Measurements from ENCODE around the gene CSRNP3. TPM values are rescaled to one million over a fixed set of nuclear protein-coding genes. Genes with fewer than 3 reads are reported as not detected.

Gene CSRNP3
- total RNA-seq, 4 donors from 2014 or later, result 0.37 to 11.1 (median 3.2) TPM

GRCh38 chr2:165623783-165624469 is 154.4 kb downstream of the CSRNP3 start:
- intact Hi-C loops (cut with DNase I; ENCODE audit: low total_unique reads) (no loop called here), in situ Hi-C loops (cut with MboI; ENCODE audit: low pct_ligation_motif_present in 1 of 4, low pct_unique_long_range_greater_than_20kb in 1 of 4, low sequenced_read_pairs in 3 of 4) (no loop called here)
- Histone ChIP-seq H3K36me3 (no peaks in the 10 kb centered on the region), H3K4me1 (peaks cover 0 to 6% (median 0%) of the 10 kb centered on the region in 4 donors), H3K27me3 (no peaks in the 10 kb centered on the region), H3K9me3 (no peaks in the 10 kb centered on the region), H3K27ac (no peak overlapping the region), H3K4me3 (no peak overlapping the region)
- WGBS, 2 donors (ENCODE audit: low coverage in 1 of 2), result 88 to 91% methylated on average over 6 of the region's 6 CpGs
- no peak for TF ChIP-seq POLR2A (IDR thresholded peaks at IDR 0.05)
- TF ChIP-seq EP300 (IDR thresholded peaks at IDR 0.05; ENCODE audit: low read depth), result no peak
- no peak for TF ChIP-seq CTCF (IDR thresholded peaks at IDR 0.05)
- TF ChIP-seq POLR2AphosphoS5 (IDR thresholded peaks at IDR 0.05), result no peak
- DNase-seq, result no peak

- Histone ChIP-seq H3K27ac (no peak overlapping the region), H3K4me3 (no peak overlapping the region), H3K4me1 (peaks cover 0 to 6% (median 0%) of the 10 kb centered on the region in 4 donors), H3K27me3 (no peaks in the 10 kb centered on the region), H3K9me3 (no peaks in the 10 kb centered on the region), H3K36me3 (no peaks in the 10 kb centered on the region)
- WGBS, 2 donors (ENCODE audit: low coverage in 1 of 2), result 77 to 100% methylated on average over 1 of the region's 1 CpG
- in situ Hi-C loops (cut with MboI; ENCODE audit: low pct_ligation_motif_present in 1 of 4, low pct_unique_long_range_greater_than_20kb in 1 of 4, low sequenced_read_pairs in 3 of 4) (no loop called here), intact Hi-C loops (cut with DNase I; ENCODE audit: low total_unique reads) (no loop called here)
- TF ChIP-seq EP300 (IDR thresholded peaks at IDR 0.05; ENCODE audit: low read depth) (no peak), POLR2AphosphoS5 (IDR thresholded peaks at IDR 0.05) (no peak), CTCF (IDR thresholded peaks at IDR 0.05) (no peak), POLR2A (IDR thresholded peaks at IDR 0.05) (no peak)
- DNase-seq, result no peak
These were observed 154.9 kb downstream of the CSRNP3 start for GRCh38 chr2:165624470-165624800.

DNA sequence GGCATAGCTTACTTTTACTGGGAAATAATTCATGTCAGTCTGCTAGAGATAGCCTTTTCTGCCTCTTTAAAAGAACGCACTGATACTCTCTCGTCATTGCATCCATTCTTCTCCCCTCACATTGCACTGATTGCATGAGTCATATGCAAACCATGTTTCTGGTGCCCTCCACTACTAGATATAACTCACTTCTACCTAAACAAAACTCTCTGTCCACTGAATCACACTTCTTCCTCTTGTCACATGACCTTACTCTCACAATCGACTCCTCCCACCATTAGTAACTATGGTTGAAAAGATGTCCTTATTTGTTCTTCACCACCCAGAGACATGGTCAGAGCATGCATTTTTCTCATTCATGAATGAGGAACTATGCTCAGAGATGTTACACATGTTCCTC is 158.0 kb downstream of the CSRNP3 start:
- 81 to 95% methylated on average over 3 of the region's 3 CpGs for WGBS, 2 donors (ENCODE audit: low coverage in 1 of 2)
- intact Hi-C loops (cut with DNase I; ENCODE audit: low total_unique reads) (no loop called here), in situ Hi-C loops (cut with MboI; ENCODE audit: low pct_ligation_motif_present in 1 of 4, low pct_unique_long_range_greater_than_20kb in 1 of 4, low sequenced_read_pairs in 3 of 4) (no loop called here)
- no peaks in the 10 kb centered on the region for H3K9me3 ChIP-seq
- H3K4me3 ChIP-seq, result no peak overlapping the region
- TF ChIP-seq EP300 (IDR thresholded peaks at IDR 0.05; ENCODE audit: low read depth) (no peak), POLR2AphosphoS5 (IDR thresholded peaks at IDR 0.05) (no peak), CTCF (IDR thresholded peaks at IDR 0.05) (no peak), POLR2A (IDR thresholded peaks at IDR 0.05) (no peak)
- no peak overlapping the region for H3K27ac ChIP-seq
- DNase-seq, result no peak
- H3K27me3 ChIP-seq, result no peaks in the 10 kb centered on the region
- no peaks in the 10 kb centered on the region for H3K4me1 ChIP-seq
- no peaks in the 10 kb centered on the region for H3K36me3 ChIP-seq

DNA sequence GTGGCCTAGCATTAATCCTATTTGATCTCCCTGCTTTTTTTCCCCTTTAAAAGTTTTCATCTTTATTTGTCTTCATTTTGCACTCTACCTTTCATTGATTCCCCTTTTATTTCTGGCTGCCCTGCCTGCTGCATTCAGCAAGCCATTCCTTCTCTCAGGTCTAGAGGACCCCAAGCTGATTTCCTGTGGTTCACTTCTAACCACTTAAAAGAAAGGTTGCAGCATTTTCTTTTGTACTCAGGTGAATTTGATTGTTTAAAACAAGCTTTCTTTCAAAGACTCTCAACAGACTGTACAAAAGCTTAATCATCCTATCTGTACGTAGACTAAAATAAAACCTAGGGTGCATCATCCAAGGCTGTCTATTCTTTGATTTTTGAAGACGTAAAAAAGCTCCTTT is 160.3 kb downstream of the CSRNP3 start:
- intact Hi-C loops (cut with DNase I; ENCODE audit: low total_unique reads), result no loop called here
- Histone ChIP-seq H3K9me3 (no peaks in the 10 kb centered on the region), H3K36me3 (no peaks in the 10 kb centered on the region), H3K27me3 (no peaks in the 10 kb centered on the region), H3K27ac (no peak overlapping the region), H3K4me3 (no peak overlapping the region), H3K4me1 (peaks cover 0 to 2% (median 0%) of the 10 kb centered on the region in 4 donors)
- no peak for TF ChIP-seq EP300 (IDR thresholded peaks at IDR 0.05; ENCODE audit: low read depth)
- TF ChIP-seq POLR2AphosphoS5 (IDR thresholded peaks at IDR 0.05), result no peak
- TF ChIP-seq POLR2A (IDR thresholded peaks at IDR 0.05), result no peak
- TF ChIP-seq CTCF (IDR thresholded peaks at IDR 0.05), result no peak
- 65 to 81% methylated on average over 2 of the region's 2 CpGs for WGBS, 2 donors (ENCODE audit: low coverage in 1 of 2)
- no peak for DNase-seq
- in situ Hi-C loops (cut with MboI; ENCODE audit: low pct_ligation_motif_present in 1 of 4, low pct_unique_long_range_greater_than_20kb in 1 of 4, low sequenced_read_pairs in 3 of 4), result no loop called here
